Right renal pelvis (tissue), 4 donors: ENCODE data around the gene FOXO6. TPM values are rescaled to one million over a fixed set of nuclear protein-coding genes. Genes with fewer than 3 reads are reported as not detected.
"Not testable (repeated sequence)": the region's sequence is repeated elsewhere in the genome, so short reads cannot be mapped to it uniquely, and the experiment has no call there.

Experiments
- DNase-seq, 4 donors: peaks; one replicate each; pipeline ENCODE4 v3.0.0-alpha.2; 2013; ENCODE audit warnings: low read depth in 4 of 4, low spot score in 3 of 4, missing footprints in 1 of 4
- polyA plus RNA-seq, 4 donors: library from polyadenylated mRNA; unstranded; fragments of 120-200 nt; gene quantifications; one replicate each; pipeline ENCODE4 v1.2.1, GENCODE V29; 2013; ENCODE audit not compliant: insufficient read length in 4 of 4

FOXO6 gene
- polyA plus RNA-seq, 4 donors: 1.6 to 3.6 (median 1.8) TPM

DNA sequence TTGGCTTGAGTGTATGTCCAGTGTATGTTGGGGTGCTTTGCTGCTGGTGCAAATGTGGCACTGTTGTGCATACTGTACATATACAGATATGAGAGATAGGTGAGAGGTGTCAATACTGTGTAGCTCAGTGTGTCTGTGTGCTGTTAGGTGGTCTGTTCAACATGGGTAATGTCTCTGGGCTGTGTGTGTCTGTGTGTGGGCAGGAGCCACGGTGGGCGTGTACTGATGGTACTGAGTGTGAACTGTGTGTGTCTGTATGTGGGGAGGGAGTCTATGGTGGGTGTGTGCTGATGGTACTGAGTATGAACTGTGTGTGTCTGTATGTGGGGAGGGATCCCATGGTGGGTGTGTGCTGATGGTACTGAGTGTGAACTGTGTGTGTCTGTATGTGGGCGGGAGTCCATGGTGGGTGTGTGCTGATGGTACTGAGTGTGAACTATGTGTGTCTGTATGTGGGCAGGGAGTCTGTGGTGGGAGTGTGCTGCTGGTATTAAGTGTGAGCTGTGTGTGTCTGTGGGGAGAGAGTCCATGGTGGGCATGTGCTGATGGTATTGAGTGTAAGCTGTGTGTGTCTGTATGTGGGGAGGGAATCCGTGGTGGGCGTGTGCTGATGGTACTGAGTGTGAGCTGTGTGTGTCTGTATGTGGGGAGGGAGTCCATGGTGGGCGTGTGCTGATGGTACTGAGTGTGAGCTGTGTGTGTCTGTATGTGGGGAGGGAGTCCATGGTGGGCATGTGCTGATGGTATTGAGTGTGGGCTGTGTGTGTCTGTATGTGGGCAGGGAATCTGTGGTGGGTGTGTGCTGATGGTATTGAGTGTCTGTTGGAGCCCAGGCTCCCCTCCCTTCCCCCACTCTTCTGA is 32.2 kb upstream of the FOXO6 start:
- no peak for DNase-seq

DNA sequence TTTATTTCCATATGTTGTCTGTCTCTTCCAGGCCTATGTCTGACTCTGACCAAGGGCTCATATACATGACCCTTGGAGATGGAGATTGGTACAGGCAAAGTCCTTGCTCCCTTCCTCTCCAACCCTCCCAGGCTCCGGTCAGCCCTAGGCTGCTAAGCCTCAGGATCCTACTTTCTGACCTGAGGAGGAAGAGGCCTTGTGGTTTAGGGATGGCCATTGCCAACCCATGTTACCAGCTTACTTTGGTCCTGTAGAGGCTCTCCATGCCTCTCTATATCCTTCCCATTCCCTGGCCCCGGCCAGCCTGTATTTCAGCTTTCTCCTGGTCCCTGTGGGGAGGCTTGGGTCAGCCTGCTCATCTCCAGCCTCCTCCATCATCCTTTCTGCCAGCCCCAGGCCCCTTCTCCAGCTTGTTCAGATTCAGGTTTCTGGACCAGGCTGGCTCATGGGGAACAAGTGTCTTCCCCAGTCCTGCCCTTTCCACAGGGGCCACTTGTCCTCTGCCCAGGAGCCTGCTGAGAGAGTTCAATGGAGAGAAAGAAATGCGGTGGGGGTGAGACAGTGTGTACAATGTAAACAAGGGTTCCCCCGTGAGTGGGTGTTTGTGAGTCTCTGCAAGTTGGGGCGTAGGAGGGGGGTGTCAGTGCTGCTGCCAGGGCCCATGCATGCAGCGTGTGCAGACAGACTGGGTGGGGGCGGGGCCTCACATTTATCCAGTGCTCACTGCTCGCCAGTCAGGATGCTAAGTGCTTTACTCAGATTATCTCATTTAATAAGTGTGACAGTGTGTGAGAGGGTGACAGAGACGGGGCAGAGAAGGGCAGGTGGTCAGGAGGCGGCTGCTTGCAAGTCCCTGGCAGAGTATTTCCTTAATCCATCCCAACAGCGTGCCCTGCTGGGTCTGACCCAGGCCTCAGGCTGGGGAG is 31.3 kb upstream of the FOXO6 start:
- DNase-seq: no peak

DNA sequence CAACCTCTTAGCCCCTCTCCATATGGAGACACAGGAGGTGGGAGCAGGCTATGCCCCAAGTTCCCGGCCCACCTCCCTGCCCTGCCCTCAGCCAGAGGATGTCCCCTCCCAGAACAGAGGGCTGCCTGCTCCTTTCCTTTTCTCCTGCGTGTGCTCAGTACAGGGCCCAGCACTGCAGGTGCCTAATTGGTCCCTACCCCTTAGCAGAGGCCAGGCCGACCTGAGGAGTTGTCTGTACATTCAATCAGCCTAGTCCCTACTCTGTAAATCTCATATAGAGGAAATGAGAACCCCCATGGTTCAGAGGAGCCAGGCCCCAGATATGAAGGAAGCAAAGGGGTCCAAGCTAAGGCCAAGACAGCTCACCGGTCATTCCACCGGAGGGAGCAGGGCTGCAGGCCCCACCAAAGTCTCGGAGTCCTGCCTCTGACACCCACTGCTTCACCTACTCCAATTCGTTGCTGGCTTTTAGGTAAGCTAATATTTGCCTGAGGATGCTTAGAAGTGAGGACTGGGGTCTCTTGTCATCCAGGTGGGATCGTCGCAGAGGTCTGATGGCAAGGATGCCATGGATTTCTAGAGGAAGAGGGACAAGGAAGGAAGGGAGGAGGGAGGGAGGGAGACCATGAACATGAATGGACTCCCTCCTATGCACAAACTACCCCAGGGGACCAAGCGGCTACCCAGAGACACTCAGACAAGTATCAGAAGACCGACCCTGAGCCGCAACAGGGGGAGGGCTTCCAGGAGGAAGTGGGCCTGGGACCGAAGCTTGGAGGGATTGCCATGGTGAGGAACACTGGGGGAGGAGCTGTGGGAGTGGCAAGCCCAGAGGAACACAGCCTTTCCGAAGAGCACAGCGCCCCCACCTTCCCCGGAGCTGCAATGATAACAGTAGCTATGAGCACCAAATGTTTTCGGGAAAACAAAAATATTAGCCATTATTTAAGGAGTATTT is 30.4 kb upstream of the FOXO6 start:
- no peak for DNase-seq

DNA sequence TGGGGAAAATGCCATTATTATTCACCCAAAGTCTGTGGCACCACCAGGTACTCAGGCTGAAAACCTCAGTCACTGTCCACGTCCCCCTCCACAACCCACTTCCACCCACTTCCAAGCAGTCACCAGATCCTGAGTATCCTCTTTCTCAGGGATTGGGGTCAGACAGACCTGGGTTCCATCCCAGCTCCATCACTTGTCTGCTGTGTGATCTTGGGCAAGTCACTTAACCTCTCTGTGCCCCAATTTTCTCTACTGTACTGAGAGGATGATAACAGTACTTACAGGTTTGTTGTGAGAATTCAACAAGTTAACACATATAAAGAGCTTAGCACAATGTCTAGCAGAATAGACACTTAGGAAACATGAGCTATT is 29.7 kb upstream of the FOXO6 start:
- DNase-seq: no peak

DNA sequence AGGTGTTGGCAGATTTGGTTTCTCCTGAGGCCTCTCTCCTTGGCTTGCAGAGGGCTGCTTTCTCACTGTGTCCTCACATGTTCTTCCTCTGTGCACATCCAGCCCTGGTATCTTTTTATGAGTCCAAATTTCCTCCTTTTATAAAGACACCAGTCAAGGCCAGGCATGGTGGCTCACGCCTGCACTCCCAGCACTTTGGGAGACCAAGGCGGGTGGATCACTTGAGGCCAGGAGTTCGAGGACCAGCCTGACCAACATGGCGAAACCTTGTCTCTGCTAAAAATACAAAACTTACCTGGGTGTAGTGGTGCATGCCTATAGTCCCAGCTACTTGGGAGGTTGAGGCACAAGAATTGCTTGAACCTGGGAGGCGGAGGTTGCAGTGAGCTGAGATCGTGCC is 29.1 kb upstream of the FOXO6 start:
- not testable (repeated sequence) for DNase-seq

DNA sequence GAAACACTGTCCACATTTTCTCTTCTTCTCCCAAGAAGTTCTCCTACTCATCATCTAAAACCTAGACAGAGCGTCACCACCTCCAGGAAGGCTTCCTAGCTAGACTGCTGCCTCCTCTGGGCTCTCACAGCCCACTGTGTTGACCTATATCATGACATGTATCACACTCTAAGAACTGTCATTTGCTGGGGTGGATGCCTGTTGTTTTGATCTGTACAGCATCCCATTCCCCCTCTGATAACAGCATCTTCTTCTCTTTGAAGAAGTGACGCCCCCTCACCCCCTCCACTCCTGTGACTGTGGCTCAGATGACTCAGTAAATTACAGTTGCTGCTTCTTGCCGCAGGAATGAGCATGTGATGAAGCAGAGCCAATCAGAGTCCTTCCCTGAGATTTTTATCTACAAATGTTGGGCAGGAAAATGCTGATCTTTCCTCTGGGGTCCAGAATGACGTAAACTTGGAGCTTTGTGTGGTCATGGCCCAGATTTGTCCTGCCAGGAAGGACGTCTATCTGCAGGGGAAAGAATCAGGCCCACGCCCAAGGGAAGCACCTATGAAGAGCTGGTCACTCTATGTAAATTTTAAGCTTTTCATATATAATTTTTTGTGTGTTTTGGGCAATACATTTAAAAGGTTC is 28.0 kb upstream of the FOXO6 start:
- no peak for DNase-seq

DNA sequence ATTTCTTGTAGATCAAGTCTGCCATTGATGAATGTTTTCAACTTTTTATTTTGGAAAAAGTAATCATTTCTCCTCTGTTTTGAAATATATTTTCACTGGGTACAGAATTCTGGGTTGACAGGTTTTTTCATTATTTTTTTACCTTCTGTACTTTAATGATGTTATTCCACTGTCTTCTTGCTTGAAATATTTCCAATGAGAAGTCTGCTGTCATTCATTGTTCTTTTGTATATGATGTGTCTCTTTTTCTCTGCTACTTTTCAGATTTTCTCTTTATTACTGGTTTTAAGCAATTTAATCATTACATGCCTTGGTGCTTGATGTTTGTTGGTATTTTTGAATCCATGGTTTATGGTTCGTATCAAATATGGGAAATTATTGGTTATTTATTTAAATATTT is 22.4 kb upstream of the FOXO6 start:
- no peak for DNase-seq

DNA sequence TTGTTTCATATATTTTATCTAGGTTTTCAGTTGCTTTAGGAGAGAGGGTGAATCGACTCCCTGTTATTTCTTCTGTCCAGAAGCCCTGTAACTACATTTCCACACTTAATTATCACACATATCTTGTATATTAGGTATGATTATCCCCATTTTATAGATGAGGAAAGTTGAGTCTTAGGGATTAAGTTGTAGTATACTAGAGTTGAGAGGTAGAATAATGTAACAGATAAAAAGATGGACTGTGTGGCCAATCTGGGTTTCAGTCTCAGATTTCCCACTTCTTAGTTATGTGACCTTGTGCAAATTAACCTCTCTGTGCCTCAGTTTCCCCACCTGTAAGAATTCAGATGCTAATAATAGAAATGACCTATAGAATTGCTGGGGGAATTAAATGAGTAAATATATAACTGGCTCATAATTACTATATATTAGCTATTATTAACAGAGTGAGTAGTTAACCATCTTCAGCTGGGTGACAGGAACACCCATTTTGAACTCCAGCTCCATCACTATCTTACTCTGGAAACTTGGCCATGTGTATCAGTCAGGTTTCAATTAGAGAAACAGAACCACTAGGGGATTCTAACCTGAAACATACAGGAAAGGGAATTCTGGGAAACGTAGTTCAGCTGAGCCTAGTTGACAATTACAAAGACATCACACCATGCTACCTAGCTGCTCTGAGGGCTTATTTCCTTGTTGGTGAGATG is 20.4 kb upstream of the FOXO6 start:
- no peak for DNase-seq

DNA sequence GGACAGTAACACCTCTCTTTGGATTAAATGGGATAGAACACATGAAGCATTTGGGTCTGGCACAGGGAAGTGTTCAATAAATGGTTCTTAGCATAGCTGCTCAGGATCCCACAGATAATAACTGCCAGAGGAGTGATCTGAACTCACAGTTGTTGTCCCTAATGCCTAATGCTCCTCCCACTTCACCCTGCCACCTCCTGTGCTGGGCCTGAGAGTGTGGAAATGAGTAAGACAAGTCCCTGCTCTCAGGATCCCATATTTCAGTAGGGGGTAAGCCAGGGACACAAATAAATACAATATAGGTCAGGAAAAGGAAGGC is 19.9 kb upstream of the FOXO6 start:
- DNase-seq: no peak

DNA sequence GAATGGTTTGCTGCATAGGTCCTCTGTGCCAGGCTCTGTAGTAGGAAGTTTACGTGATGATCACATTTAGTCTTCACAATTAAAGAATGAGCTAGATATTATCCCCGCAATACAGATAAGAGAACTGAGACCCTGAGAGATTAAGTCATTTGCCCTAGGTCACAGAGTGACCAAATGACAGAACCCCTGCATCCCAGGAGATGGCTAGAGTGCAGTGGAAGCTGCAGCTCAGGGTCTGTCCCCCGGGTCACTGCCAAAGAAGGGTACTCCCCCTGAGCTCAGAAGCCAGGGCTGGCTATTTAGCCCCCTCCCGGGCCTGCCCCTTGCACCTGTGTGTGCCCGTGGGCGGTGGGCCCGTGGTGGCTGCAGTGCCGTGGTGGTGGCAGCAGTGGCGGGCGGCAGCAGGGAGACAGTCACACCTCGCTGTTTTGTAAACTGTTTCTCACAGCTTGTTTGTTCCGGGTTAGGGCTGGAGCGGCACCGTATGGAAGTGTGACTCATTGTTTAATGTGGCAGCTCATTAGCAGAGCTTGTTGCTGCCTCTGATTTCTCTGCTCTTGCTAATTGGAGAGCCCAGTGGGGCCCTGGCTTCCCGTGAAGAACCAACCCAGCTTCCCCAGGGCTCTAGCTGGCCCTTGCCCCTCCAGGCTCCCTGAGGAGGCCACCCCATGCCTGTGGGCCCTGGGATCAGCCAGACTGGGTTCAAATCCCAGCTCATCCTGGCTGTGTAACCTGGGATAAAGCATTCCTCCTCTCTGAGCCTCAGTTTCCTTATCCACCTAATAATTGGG is 19.3 kb upstream of the FOXO6 start:
- DNase-seq: no peak

DNA sequence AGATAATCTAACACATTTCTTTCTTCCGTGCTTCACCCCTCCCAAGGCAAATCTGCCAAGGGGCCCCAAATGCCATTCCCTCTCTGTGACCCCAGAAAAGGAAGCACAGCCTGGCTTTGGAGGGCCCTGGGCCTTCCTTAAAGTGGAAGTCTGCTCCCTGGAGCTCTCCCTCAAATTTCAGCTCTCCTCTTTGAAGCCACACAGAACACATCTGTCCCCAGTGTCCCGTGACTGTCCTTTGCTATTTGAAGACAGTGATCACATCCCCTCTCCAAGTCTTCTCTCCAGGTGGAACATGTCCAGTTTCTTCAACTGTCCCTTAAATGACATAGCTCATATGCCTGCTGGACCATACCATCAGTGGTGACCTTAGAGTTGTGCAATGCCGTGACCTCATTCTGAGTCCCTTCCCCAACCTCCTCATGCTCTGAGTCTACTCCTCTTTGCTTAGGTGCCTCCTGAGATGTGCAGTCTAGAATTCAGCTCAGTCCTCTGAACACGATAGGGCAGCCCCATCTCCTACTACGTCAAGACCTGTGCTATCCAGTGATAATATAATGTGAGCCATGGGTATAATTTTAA is 18.4 kb upstream of the FOXO6 start:
- DNase-seq: no peak

DNA sequence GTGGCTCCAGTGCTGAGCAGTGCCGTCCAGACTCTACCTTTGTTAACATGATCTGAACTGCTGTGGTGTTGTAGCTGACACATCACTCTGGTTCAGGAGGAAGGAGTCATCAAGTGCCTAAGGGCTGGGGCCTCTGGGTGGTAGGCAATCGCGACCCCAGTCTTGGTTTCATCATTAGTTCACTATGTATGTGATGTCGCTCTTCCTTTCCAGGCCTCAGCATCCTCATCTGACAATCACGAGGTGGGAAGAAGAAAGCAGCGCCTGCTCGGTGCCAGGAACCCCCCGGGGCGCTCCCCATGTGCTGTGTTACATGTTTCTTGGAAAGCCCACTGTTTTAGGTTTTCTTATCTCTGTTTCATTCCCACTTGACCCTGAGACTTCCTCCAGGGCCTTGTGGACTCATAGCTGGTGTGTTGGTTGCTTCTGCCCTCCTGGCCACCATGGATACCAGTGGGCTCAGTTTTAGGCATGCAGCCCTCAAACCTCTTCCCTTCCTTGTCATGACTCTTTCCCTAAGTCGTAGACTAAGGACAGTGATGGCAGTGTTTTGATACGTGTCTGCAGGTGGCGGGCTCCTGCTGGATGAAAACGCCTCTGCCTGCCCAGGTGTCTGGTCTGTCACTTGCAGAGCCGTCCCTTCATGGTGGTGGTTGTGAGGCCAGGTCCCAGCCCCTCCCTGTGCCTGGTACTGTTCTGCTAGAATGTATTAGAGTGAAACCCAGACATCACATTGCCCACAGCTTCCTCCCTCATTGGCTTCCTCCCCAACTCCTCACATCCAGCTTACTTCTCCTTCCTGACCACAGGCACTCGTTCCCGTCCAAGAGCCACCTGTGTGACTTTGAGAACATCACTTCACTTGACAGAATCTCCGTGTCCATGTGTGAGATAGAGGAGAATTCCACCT is 17.2 kb upstream of the FOXO6 start:
- DNase-seq: no peak

DNA sequence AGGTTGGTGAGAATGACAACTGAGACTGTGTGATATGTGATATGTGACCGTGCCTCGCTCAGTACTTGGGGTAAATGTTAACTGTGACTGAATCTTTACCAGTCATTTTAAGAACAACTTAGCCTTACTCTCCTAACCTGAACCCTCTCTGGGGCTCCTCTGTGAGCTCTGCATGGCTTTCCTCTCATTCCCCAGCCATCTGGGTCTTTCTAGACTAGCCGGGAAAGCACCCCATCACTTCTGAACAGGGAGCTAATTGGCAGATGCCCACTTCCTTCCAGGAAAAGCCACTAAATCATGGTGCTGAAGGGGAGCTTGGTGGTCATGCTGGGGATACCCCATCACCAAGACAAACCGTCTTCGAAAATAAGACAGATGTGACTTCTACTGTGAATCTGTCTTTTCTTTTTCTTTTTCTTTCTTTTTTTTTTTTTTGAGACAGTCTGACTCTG is 16.5 kb upstream of the FOXO6 start:
- no peak for DNase-seq

DNA sequence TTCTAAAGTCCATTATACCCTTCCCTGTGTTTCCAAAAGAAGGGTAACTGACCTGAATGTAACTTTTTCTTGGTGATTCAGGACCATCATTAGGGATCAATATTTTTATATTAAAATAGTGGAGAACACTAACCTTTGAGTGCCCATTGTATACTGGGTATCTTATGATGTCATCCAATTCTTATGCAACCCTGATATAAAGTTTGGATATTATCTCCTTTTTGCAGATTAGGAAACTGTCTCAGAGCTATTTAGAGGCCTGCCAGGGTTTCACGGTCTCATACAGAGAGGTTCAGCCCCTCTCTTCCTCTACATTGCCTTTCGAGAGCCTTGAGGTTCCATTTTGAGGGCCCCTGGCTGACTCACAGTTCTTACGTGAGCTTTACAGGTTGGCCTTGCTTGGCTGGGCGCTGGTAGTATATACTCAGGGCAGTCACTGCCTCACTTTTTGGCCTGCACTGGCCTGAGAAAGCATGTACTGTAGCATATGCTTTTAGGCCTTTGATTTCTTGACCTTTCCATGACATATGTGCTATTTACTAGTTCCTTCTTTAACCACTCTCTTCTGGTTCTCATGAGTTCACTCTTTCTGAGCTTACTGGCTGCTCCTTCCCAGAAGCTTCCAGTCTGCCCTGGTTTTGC is 15.7 kb upstream of the FOXO6 start:
- DNase-seq: no peak

DNA sequence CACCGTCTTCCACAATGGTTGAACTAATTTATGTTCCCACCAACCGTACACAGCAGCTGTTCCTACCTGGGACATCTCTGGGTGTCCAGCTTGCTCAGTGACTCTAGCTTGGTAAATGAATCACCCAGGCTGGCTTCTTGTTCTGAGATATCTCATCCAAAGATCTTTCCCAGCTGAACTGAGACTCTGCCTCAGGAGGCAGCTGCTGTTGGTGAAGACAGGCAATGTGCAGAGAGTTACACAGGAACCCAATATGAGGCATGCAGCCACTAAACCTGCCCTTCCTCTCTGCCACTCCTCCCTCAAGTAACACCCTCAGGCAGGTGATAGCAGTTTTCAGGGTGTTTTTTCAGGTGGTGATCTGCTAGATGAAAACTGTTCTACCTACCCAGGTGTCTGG is 14.0 kb upstream of the FOXO6 start:
- no peak for DNase-seq

DNA sequence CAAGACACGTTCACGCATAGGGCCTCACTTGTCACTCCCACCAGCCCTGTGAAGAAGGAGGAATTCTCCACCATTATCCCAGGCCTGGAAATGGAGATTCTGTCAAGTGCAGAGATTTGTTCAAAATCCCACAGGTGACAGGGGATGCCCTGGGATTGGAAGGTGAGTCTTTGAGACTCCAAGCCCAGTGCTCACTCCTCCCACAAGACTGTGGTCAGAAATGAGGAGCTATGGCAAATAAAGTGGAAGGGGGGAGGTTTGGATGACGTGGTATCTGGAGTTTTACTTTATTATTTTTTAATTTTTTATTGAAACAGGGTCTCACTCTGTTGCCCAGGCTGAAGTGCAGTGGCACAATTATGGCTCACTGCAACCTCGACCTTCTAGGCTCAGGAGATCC is 12.8 kb upstream of the FOXO6 start:
- DNase-seq: no peak
